ENCODE data around the gene GGN. TPM values are rescaled to one million over a fixed set of nuclear protein-coding genes. Genes with fewer than 3 reads are reported as not detected.

Gene GGN
- total and polyA plus RNA-seq, 9 of the 15 experiments (the other 6 are each of a cell fraction or from before 2014, with no cell fraction given) = 0.15 to 0.33 TPM; not detected in 7

DNA sequence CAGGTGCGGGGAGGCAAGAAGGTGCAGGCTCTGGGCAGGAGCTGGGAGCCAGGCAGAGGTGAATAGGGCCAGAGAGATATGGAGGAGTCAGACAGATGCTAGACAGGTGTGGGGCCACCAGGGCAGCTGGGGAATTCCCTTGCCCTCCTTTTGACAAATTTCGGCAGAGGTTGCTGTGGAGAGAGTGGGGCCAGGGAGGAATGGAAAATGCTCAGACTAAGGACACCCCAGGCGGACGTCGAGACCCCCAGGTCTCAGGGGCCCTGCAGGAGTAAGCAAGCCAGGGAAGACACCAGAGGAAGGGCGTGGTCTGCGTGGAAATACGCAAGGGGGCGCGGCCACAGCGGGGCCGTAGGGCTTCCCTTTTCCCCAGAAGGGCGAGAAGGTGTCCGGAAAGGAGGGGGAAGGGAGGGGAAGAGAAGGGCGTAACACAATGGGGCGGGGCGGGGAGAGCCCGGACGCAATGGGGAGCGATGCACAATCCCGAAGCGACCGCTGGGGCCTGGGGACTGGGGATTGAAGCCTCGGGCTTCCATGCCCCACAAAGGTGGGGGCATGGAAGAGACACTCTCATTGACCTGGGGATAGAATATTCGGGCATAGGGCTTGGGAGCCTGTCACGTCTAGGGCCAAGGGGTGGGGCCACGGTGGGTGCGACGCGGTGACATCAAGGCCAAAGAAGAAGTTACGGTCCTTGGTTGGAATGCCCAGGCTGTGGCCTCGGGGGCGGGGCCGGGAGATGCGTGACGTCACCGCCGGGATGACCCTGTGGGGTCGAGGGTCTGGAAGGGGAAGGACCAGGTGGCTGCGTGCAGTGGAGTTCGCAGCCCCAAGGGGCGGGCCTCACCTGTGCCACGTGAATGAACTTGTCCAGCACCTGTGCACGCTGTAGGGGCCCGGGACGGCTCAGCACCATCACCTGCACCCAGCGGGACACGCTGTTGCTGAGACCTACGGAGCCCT lies 30.0 kb upstream of the GGN start (continued):
- TF ChIP-seq, protein P1, sequence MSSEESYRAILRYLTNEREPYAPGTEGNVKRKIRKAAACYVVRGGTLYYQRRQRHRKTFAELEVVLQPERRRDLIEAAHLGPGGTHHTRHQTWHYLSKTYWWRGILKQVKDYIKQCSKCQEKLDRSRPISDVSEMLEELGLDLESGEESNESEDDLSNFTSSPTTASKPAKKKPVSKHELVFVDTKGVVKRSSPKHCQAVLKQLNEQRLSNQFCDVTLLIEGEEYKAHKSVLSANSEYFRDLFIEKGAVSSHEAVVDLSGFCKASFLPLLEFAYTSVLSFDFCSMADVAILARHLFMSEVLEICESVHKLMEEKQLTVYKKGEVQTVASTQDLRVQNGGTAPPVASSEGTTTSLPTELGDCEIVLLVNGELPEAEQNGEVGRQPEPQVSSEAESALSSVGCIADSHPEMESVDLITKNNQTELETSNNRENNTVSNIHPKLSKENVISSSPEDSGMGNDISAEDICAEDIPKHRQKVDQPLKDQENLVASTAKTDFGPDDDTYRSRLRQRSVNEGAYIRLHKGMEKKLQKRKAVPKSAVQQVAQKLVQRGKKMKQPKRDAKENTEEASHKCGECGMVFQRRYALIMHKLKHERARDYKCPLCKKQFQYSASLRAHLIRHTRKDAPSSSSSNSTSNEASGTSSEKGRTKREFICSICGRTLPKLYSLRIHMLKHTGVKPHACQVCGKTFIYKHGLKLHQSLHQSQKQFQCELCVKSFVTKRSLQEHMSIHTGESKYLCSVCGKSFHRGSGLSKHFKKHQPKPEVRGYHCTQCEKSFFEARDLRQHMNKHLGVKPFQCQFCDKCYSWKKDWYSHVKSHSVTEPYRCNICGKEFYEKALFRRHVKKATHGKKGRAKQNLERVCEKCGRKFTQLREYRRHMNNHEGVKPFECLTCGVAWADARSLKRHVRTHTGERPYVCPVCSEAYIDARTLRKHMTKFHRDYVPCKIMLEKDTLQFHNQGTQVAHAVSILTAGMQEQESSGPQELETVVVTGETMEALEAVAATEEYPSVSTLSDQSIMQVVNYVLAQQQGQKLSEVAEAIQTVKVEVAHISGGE (CRISPR knock-in tag; IDR thresholded peaks at IDR 0.05) = peak in 2 of 3 experiments; percentile 65 to 95; a peak in 4 of 6 replicates
- TF ChIP-seq RFX5 (IDR thresholded peaks at IDR 0.05; ENCODE audit: low read depth, low read length) = no peak
- no peak for TF ChIP-seq CEBPB (tag; IDR thresholded peaks at IDR 0.05)
- no peak for TF ChIP-seq TAF9B (IDR thresholded peaks at IDR 0.05; ENCODE audit: partially characterized antibody)
- TF ChIP-seq NELFE (IDR thresholded peaks at IDR 0.05; ENCODE audit: insufficient read depth, insufficient read length) = no peak
- TF ChIP-seq TCFL5 (CRISPR knock-in tag; conservative IDR thresholded peaks at IDR 0.05) = no peak
- no peak for TF ChIP-seq BRD9 (IDR thresholded peaks at IDR 0.05; ENCODE audit: low read depth, partially characterized antibody)
- TF ChIP-seq MXI1 (IDR thresholded peaks at IDR 0.05; ENCODE audit: low read depth, low read length) = no peak; the same call in 1 of the 2 replicates

All from K562 (cell line).